Right renal pelvis (tissue), 4 donors: ENCODE results near the gene SIRT4. TPM values are rescaled to one million over a fixed set of nuclear protein-coding genes. Genes with fewer than 3 reads are reported as not detected.
A peak's percentile ranks its signal among the peaks of the same experiment; 100 is the strongest.
"Not testable (repeated sequence)": the region's sequence is repeated elsewhere in the genome, so short reads cannot be mapped to it uniquely, and the experiment has no call there.

ENCODE experiments used
- DNase-seq, 4 donors: peaks; one replicate each; pipeline ENCODE4 v3.0.0-alpha.2; 2013; ENCODE audit warnings: low read depth in 4 of 4, low spot score in 3 of 4, missing footprints in 1 of 4
- polyA plus RNA-seq, 4 donors: library from polyadenylated mRNA; unstranded; fragments of 120-200 nt; gene quantifications; one replicate each; pipeline ENCODE4 v1.2.1, GENCODE V29; 2013; ENCODE audit not compliant: insufficient read length in 4 of 4

Gene SIRT4
- polyA plus RNA-seq, 4 donors, result 2.7 to 5.7 (median 3.9) TPM

DNA sequence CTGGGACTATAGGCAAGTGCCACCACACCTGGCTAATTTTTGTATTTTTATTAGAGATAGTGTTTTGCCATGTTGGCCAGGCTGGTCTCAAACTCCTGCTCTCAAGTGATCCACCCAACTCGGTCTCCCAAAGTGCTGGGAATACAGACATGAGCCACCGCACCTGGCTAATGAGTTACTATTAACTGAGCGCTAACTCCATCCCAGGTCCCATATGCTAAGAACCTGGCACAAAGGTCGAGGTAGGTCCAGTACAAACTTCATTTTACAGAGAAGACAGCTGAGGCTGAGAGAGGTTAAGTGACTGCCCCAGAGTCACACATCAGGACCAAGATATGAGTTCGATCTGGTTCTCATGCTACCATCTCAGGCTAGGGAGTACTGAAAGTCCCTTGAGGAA lies 29.9 kb downstream of the SIRT4 start:
- DNase-seq, result no peak

DNA sequence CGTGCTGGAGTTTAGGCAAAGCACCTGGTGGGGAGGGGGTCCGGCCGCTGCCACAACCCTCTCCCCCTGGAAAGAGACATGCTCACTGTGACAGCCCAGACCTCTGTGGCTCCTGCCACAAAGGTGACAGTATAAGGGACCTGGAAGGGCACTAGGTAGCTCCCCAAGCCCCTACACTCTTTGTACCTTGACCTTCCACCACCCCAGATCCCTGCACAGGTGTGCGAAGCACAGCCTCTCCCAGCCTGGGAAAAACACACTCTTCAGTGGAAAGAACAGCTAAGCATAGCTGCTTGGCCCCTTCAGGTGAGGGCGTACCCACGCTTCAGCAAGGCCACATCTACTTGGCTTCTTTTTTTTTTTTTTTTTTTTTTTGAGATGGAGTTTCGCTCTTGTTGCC lies 30.4 kb downstream of the SIRT4 start:
- DNase-seq, result no peak

DNA sequence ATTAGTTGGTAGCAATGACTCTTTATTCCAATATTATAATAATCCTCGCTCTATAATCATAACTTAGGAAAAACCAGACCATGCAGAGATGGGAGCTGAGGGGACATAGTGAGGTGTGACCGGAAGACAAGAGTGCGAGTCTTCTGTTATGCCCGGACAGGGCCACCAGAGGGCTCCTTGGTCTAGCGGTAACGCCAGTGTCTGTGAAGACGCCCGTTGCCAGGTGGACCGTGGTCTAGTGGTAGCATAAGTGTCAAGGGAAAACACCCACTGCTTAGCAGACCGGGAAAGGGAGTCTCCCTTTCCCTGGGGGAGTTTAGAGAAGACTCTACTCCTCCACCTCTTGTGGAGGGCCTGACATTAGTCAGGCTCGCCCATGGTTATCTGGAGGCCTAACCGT lies 33.3 kb downstream of the SIRT4 start:
- peak in 1 of 4 donors; percentile 12 for DNase-seq

DNA sequence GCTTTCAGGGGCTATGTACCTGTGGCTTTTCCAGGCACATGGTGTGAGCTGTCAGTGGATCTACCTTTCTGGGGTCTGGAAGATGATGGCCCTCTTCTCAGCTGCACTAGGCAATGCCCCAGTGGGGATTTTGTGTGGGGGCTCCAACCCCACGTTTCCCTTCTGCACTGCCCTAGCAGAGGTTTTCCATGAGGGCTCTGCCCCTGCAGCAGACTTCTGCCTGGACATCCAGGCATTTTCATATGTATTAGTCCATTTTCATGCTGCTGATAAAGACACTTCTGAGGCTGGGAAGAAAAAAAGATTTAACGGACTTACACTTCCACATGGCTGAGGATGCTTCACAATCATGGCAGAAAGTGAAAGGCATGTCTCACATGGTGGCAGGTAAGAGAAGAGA lies 34.3 kb downstream of the SIRT4 start:
- DNase-seq, result not testable (repeated sequence)

DNA sequence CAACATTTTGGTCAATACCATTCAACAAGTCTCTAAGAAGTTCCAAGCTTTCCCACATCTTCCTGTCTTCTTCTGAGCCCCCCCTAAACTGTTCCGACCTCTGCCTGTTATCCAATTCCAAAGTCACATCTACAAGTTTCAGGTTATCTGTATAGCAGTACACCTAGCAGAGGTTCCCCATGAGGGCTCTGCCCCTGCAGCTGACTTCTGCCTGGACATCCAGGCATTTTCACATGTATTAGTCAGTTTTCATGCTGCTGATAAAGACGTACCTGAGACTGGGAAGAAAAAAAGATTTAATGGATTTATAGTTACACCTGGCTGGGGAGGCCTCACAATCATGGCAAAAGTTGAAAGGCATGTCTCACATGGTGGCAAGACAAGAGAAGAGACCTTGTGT lies 35.6 kb downstream of the SIRT4 start:
- no peak for DNase-seq

DNA sequence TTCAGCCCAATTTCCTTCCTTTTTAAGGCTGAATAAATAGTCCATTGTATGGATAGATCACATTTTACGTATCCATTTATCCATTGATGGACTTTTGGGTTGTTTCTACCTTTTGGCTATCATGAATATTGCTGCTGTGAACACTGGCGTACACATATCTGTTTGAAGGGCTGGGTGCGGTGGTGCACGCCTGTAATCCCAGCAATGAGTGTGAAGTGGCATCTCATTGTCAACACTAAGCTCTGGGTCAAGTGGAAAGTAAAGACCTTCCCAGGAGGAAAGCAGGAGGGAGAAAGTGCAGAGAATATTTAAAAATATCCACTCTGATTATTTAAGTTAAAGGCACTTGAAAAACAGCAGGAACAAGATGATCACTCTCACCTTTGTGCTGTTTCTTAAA lies 37.1 kb downstream of the SIRT4 start:
- no peak for DNase-seq

DNA sequence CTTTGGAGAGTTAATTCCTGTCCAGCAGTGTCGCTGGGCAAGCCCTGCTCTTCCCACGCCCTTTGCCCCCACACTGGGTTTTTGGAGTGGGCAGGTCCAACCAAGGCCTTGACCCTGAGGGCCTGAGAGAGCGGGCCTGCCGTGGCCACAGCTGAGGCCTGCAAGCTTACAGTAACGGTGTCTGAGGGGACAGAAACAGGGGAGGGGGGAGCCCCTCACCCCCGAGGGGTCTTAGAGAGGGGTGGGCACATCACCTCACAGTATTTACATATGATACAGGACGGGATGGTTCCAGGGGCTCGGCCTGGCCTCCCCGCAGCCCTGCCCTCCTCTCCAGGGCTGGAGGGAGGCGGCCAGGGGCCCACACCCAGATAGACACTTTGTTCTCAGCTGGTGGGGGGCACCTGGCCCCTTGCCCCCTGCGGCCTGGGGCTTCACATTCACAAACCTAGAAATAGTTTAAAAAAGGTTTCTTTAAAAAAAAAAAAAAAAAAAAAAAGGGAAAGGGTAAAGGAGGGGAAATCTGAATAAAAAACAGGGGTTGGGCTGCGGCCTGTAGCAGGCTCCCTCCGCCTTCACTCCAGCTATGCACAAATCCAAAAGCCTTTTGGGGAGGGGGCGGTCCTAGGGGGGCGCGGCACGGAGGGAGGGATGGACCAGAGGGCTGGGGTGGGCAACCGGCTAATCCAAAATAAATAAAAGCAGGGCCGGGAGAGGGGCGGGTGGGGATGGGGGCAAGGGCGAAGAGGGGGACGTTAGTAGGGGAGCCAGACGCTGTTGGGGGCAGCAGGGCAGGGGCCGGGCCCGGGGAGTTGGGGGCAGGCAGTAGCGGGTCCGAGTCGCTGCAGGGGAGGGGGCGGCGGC lies 40.3 kb downstream of the SIRT4 start:
- DNase-seq, result no peak

DNA sequence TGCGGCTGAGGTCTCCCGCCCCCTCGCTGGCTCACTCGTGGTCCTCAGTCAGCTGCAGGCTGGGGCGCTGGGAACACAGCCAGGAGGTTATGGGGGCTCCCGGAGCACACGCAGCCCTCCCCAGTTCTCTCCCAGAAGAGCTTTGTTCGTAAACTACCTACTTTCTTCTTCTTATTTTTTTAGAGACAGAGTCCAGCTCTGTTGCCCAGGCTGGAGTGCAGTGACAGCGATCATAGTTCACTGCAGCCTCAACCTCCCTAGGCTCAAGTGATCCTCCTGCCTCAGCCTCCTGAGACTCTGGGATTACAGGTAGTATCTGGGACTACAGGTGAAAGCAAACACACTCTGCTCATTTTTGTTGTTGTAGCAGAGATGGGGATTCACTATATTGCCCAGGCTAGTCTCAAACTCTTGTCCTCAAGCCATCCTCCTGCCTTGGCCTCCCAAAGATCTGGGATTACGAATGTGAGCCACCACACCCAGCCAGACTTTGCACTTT lies 41.0 kb downstream of the SIRT4 start:
- no peak for DNase-seq

DNA sequence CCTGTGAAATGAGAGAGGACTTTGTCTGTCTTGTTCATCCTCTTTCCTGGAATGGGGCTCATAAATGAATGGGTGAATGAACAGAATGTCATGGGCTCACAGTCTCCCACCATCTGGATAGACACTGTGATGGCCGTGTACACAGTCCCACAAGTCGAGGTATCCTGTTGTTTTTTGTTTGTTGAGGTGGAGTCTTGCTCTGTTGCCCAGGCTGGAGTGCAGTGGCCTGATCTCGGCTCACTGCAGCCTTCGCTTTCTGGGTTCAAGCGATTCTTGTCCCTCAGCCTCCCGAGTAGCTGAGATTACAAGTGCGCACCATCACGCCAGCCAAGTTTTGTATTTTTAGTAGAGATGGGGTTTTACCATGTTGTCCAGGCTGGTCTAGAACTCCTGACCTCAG lies 41.6 kb downstream of the SIRT4 start:
- DNase-seq, result no peak

DNA sequence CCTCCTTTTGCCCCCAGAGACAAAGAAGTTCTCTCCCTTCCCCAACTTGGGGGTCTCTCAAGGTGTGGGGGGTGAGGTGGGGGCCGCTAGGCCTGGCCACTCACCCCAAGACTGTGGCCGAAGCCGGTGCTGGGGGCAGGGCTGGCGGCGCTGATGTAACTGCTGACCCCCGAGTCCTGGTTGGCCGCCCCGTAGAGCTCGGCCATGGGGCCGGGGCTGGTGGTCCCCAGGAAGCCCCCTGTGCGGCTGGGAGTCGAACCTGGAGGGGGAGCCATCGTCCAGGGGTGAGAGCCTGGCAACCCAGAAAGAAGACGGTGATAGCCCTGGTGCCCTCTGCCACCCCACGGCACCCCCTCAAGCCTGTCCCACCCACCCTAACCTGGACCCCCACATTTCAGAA lies 43.9 kb downstream of the SIRT4 start:
- no peak for DNase-seq

DNA sequence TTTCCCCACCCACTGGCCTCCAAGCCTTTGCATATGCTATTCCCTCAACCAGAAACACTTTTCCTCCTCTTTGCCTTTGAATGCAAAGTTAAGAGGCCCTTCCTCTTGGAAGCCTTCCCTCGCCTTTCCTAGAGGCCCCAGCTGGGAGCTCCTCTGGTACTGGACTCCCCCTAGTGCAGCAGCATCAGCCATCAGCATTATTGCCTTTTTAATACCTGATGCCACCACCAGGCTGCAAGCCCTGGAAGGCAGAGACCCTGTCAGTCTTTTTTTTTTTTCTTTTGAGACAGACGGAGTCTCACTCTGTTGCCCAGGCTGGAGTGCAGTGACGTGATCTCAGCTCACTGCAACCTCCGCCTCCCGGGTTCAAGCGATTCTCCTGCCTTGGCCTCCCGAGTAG lies 44.6 kb downstream of the SIRT4 start:
- DNase-seq, result no peak

DNA sequence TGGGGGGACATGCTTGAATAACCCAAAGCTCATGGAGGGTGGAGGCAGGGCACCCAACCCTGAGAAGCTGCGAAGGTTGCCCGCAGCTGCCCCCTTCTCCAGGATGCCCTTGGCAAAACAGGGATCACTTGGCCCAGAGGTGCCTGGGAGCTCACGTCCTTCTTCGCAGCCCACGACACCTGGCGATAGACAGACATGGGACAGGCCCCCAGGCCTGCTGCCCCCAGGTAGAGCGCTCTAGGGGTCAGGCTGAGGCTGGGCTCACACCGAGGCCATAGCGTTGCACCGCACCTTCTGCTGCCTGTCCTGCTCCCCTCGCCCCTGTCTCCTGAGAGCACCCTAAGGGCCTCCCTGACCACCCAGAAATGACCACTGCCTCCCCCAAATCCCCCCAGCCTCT lies 45.6 kb downstream of the SIRT4 start:
- no peak for DNase-seq

DNA sequence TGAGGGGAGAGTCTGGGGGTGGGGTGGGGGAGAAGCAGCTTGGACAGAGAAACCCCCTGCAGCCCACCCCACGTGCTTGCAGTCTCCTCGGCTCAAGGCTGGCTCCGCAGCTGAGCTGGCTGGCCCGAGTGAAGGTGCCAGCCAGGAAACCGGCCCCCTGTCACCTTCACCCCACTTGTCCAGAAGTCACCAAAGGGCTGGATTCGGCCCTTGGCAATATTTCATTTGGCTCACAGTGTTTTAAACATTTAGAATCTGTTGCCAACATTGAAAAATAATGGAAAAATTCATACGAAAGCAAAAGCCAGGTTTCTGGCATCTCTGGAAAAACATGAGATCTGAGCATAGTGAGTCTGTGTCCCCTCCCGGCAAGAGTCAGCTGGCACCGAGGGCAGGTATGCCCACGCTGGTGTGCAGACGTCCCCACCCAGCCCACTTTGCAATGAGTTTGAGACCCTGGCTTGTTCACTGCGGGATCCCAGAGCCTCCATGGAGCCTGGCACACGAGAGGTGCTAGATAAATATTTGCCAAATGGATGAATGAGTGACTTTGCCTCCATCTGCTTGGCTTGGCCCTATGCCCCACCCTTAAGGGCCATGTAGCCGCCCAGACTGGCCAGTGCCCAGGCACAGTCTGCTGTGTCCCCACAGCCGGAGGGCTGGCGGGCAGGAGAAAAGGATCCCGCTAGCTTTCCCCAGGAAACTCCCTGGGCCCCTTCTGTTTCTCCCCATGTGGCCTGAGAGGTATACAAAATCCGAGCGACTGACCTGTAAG lies 48.6 kb downstream of the SIRT4 start:
- no peak for DNase-seq

DNA sequence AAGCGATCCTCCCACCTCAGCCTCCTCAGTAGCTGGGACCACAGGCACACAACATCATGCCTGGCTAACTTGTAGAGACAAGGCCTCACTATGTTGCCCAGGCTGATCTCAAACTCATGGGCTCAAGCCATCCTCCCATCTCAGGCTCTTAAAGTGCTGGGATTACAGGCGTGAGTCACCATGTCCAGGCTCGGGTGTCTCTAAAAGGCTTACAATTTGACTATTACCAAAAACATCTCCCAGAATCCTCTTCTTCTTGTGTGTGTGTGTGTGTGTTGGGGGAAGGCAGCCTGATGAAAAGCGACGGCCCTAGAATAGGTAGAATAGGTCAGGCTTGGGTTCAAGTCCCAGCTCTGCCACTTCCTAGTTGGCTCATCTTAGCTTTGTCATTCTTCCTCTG lies 50.0 kb downstream of the SIRT4 start:
- no peak for DNase-seq

DNA sequence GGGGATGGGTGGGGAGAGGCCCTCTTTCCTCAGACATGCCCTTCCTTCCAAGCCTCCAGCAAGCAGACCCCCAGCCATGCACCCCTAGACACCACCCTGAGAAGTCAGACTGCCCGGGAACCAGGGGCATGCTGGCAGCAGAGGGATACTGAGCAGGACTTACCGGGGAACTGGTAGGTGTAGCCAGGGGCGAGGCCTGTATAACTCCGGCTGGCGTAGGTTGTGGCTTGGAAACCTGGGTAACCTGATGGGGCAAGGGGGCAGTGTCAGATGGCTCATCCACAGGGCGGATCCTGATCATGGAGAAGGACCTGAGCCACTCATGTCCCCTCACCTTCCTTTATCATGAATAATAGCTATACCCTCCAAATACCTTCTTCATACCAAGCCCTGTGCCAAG lies 51.0 kb downstream of the SIRT4 start:
- no peak for DNase-seq

DNA sequence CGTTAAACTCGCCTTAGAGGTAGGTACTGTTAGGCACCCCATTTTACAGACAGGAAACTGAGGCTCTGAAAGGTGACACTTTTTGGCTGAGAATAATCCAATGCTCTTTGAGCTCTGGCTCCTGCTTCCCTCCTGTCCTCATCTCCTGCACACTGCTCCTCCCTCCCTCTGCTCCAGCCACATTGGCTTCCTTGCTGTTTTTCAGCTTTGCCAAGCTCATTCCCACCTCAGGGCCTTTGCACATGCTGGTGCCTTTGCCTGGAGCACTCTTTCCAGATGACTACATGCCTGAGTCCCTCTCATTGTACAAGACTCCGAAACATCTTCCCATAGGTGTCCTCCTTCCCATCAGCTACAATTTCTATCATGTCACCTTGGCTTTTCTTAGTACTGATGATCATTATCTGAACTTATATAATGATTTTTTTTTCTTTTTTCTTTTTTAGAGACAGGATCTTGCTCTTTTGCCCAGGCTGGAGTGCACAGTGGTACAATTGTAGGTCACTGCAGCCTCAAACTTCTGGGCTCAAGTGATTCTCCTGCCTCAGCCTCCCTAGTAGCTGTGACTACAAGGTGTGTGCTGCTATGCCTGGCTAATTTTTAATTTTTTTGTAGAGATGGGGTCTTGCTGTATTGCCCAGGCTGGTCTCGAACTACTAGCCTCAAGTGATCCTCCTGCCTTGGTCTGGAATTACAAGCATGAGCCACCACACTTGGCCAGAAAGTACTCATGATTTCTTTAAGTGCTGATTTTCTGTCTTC lies 51.6 kb downstream of the SIRT4 start:
- DNase-seq, result no peak

DNA sequence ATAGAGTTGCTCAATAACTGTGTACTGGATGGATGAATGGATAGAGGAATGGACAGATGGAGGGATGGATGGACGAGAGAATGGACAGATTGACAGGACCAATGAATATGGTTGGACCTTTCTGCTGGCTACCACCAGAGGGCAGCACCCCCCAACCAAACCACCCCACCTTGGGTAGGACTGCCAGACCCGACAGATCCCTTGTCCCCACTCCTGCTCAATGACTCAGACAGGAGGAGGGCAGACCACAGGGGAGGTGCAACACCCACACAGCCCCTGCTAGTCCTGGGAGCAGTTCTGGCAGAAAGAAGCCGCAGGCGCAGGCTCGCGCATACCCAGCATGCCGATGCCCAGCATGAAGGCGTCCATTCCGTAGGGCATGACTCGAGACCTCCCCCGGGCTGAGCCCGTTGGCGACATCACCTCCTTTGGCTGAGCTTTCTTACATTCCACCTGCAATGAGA lies 54.5 kb downstream of the SIRT4 start:
- peak in 1 of 4 donors; percentile 62 for DNase-seq

DNA sequence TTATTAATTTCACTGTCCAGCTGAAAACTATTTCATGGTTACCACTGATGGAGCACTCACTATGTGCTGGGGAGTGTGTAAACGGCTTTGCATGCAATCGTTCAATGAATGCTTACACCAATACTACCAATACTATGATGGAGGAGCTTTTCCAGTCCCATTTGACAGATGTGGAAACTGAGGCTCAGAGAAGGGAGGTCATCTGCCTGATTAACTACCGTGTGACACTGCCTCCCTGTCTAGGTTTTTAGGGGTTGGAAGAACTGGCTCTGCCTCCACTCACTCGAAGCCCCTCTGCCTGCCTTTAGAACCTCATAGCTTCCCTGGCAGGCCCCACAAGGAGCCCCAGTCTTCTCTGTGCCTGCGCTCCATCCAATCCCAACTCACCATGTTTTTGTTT lies 55.0 kb downstream of the SIRT4 start:
- DNase-seq, result no peak

DNA sequence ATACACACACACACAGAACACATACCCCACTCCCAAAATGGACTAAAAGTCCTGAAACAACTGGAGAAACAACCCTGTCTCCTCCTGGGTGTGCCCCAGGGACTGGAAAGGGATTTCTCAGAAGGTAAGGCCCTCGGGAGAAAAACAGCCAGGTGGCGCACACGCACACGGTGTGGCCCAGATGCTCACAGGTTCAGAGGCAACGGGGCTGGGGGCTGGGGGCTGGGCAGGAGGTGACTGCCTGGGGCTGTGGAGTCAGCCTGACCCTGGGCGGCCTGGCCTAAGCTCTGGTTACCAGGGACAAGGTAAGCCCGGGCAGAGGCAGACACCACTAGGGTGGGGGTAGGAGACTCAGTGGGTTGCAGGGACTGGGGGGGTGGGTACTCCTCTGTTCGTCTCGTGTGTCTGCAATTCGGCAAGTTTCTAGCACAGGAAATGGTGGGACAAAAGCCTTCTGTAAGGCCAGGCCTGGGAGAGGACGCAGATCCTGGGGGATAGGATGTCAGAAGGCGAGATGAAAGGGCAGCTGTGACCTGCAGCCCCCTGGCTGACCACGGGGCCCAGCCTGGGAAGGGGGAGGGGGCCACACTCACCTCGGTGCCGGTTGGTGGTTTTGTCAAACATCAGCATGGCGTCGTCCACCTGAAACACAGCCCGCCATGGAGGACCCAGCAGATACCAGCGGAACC lies 56.4 kb downstream of the SIRT4 start:
- no peak for DNase-seq

DNA sequence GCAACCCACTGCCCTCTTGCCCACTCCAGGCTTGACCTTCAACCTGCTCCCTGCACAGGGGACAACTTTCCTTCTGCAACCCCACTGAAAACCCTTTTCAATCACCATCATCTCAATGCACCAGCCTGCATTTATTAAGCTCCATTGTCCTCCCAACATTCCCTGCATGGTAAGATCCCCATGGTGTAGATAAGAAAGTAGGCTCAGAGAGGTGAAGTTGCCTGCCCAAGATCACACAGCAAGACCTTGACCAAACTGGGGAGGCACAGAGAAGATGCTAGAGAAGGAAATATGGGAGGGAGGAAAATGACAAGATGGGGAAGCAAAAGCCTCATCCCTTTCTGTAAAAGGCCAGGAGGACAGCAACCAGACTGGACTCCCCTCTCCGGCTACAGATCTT lies 57.0 kb downstream of the SIRT4 start:
- DNase-seq, result no peak
